ENCODE measurements around the gene PLXNB2.

PLXNB2 gene

GRCh38 chr22:50249341-50250248 is 57.9 kb downstream of the PLXNB2 start:
- DNase-seq = no peak

GRCh38 chr22:50248196-50249081 is 59.0 kb downstream of the PLXNB2 start:
- no peak for DNase-seq

DNA sequence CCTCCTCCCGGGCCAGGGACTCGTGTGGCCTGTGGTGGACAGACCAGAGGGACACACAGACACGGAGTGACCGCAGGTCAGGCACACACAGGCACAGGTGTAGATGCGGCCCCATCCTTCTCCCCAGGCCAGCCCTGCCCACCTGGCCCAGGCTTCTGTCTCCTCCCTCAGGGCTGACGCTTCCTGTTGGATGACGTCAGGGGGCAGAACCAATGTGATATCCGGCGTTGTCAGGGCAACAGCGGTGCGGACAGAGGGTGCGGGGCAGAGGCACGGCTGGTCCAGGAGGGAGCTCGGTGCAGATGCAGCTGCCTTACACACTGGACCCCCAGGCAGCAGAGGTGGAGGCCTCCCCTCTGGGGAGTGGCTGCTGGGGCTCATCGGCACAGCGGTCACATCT is 59.7 kb downstream of the PLXNB2 start:
- DNase-seq = no peak

- no peak for DNase-seq
Measured at GRCh38 chr22:50246242-50247175, 60.9 kb downstream of the PLXNB2 start.

DNA sequence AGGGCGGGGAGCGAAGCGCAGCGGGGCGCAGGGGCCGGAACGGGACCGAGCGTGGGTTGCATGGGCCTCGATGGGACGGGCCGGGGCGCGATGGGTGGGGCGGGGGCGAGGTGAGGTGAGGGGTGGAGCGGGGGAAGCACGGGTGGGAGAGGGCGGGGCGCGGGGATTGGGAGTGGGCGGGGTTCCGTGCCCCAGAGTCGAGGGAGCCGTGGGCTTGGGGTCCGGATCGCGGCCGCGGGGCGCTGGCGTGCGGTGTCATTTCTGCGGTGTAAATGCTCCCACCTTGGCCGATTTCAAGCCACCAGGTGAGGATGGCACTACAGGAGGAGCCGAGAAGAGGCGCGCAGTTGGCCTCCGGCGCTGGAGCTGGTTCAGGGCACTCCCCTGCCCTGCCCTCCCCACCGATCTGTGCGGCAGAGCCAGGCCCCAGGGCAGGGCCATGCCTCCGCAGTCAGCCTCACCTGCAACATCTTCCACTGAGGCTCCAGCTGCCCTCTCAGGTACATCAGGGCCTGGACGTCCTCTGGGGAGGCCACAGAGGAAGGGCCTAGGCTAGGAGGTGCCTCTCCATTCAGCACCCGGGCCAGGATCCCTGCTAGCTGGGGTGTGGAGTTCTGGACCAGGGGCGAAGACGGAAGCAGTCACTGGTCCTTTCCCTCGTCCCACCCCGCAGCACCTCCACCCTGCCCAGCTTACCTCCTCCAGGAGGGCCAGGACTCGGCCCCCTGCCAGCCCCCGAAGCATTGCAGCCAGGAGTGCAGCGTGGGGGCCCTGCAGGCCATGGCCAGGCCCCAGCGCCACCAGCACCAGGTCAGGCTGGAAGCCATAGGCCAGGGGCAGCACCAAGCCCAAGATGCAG is 62.0 kb downstream of the PLXNB2 start:
- DNase-seq = no peak

DNA sequence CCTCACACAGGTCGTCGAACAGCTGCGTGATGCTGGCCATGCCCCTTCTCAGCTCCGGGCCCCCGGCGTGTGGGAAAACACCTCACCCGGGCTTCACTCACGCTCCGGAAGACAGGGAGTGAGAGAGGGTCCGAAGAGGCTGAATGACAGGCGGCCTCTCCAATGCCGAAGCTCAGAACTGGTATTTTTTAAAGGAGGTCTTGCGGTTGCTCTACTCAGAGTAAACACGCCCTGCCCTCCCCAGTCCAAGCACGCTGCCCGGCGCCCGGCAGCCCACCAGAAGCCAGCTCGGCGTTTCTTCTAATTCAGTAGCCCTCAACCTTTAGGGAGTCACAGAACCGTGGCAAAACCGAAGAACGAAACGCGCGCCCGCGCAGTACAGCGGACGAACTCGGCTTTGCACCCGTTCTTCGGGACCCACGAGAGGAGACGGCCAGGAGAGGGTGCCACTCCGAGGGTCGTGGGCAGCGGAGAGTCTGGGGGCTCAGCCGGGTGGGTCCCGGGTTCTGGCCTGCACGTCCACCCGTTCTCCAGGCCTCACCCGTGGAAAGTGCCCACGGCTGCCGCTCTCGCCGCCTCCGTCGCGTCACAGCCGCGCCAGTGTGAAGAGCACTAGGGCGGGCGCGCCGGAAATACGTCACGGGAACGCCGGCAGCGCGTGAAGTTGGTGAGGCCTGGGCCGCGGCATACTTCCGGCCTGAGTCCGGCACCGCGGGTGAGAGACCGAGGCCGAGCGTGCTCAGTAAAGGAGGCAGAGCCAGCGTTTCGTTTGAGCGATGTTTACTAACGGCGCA is 62.8 kb downstream of the PLXNB2 start, which contains the start of gene TUBGCP6:
Gene TUBGCP6 (minus strand): TSS at position 604 of the 794 bp plus-strand sequence. CDS start 564 bp downstream, at position 40.
- peak; percentile 96 for DNase-seq

DNA sequence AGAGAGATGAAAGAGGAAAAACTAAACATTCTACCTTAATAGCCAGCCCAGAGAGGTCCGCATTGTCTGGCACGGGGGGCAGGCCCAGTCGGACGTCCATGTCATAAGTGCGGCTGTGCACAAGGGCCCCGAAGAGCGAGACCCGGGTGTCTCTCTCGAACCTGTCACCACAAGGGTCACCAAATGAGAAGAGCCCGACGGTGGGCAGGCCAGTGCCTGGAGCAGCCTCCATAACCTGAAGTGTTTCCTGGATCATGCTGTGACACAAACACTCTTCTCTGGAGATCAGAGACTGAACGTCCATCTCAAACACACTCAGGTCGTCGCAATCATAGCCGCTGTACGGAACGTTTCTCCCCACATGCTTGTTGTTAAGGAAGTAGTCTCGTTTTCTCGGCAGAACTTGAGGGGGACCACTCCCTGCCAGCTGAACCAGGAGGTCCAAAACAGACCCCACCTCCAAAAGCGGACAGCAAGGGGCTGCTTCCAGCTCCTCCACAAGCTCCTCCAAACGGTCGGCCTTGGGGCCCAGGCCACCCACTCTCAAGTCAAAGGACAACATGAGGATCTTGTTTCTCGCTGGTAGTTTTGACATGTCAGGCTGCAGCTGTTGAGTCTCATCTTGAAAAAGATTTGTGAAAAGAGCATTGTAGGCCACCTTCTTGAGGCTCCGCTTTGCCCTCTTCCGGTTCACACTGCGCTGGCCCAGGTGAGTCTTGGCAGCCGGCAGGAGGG is 63.6 kb downstream of the PLXNB2 start:
- no peak for DNase-seq

DNA sequence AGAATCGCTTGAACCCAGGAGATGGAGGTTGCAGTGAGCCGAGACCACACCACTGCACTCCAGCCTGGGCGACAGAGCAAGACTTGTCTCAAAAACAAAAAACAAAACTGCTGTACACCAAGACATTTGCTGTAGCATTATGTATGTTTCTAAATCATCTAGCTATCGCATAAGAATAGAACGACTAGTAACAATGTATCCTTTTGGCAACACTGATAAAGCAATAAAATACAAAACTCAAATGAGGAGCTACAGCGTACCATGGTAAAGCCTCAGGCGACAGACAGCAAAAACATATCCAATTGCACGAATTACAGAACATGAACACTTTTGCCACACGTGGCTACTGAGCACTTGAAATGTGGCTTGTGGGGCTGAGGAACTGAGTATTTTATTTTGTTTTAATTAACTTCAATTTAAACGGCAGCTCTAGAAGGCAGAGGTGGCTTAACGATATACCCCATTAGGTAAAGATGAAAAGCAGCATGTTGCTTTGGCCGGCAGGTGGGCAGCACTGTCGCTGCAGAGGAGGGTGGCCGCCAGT is 65.0 kb downstream of the PLXNB2 start:
- no peak for DNase-seq

GRCh38 chr22:50238755-50239154 is 68.7 kb downstream of the PLXNB2 start:
- no peak for DNase-seq

DNA sequence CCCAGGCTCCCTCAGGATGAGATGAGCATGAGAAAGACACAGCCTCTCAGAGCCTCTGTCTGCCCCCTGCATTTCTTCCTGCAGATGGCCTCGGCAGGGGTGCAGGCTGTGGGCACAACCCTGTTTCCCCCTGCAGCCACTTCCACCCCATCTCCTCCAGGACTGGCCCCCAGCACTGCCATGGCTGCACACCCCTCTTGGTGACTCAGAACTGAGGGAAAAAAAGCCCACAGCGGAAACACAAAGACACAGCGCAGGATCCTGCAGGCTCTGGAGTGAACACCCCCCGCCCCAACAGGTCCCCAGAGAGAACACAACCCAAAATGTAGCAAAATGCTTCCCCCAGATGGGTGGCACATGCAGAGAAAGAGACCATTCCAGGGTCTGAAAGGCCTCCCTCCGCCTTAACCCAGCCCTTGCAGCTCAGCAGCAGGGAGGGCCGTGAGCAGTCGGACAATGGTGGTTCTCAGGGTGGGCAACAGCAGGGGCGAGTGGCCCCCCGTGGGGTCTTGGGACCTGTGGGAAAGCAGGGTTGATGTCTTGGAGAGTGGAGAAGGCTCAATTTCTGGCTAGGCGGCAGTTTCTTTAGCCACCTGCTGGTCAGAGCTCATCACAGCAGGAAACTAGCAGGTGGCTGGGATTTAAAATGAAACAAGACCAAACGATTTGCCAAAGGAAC is 70.6 kb downstream of the PLXNB2 start:
- DNase-seq = peak; percentile 37

- no peak for DNase-seq
Measured at GRCh38 chr22:50233223-50233622, 74.2 kb downstream of the PLXNB2 start.

DNA sequence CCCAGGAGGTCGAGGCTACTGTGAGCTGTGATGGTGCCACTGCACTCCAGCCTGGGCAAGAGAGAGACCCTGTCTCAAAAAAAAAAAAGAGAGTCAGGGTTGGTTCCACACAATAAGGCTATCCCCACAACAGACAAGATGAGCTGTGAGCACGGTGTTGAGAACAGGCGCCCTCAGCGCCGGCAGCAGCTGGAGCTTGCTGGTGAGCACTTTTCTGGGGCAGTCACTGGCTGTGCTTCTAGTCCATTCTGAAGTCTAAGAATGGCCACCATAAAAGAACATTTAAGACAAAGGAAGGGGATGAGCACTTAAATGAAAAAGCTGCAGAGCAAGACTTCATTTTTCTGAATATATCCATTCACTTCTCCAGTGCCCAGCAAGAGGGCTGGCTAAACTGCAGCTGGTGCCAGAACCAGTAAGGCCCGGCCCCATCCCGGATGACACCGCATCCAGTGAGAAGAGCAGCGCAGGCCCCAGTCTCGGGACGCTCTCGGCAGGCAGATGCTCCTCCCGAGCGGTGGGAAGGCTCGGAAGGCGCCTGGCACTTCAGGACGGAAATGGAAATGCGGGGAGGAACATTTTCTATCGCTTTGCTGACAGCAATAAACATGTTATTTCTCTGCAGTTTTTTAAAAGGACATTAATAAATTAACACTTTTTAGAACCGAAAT is 74.8 kb downstream of the PLXNB2 start:
- no peak for DNase-seq

DNA sequence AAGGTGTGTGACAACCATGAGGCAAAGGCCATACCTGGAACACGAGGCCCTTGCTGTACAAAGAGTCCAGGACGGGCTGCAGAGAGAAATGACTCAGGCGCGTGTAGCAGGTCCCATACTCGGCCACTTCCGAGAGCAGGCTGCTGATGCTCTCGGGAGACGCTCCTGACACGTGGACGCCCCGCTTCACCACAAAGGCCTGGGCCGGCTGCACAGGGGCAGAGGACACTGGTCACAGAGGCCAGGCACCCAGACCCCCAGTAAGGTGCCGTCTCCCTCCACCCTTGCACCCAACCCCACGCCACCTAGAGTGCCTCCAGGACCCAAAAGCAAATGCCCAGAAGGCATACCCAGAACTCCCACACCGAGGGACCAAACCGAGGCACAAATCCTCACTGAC is 78.1 kb downstream of the PLXNB2 start:
- DNase-seq = no peak

DNA sequence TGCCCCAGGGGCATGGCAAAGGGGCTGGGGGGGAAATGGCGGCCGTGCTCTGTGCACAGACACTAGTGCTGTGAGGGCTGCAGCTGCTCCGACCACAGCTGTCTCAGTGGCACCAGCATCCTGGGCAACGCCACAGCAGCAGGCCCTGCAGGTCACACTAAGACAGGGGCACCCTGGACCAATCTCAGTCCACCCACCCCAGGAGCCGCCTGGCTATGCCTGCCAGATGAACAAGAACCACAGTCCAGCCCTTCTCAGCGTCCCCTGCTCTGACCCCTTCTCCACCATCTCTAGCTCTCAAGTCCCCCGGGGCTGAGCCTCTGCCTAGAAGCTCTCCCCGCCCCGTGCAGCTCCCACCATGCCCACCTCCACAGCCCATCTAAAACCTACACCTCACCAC is 79.1 kb downstream of the PLXNB2 start:
- no peak for DNase-seq

DNA sequence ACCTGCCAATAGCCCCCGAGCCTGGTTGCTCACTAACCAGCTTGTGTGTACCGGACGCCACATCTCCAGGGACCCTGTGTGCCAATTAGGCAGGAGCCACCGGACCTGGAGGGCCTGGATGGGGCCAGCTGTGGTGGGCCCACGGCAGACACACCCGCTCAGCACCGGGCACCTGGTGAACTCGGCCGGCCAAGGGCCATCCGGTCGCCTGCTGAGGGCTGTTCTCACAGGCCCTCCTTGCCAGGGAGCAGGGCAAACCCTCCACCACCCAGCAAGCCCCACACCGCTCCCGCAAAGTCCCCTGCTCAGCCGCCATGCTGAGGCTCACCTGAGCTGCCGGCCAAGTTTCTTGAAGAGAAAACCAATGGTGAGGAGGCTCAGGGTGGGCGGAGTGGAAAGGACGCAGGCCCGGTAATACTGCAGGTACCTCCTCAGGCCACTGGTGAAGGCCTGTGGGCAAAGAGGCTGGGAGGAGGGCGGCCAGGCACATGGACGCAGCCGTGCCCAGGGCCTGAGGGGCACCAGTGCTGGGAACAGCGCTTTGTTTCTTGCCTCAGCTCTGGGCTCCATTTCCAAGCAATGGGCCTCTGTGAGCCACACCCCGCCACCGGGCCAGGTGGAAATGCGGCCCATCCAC is 79.7 kb downstream of the PLXNB2 start:
- no peak for DNase-seq

- DNase-seq = no peak
Measured at GRCh38 chr22:50226875-50227165, 80.6 kb downstream of the PLXNB2 start.

- no peak for DNase-seq
Measured at GRCh38 chr22:50226063-50226874, 81.2 kb downstream of the PLXNB2 start.
